K562 (cell line): ENCODE data around the gene SLC4A4. TPM values are rescaled to one million over a fixed set of nuclear protein-coding genes. Genes with fewer than 3 reads are reported as not detected.

Experiments used
- ATAC-seq: fragments of 200-7000 bp; cut with Tn5 transposase; 3 replicates; pipeline ENCODE4 v1.9.1; 2020; ENCODE audit warnings: moderate library complexity
- BruUV-seq: library from RNA; stranded (reverse); fragments of 400-500 nt; replicated peaks from 2 replicates; lab custom pipeline; 2021; lab: Mats Ljungman, UMichigan
- CTCF ChIA-PET: fragments of 300-600 bp; formaldehyde crosslinking; extraction: SDS; loops from one replicate; lab custom pipeline; 2021; ENCODE audit warnings: low intra/inter-chr PET ratio; lab: Yijun Ruan, JAX
- POLR2A ChIA-PET: fragments of 300-600, 350-650 bp; sonication (Branson Sonifier 250); formaldehyde crosslinking; extraction: SDS; loops from one replicate; lab custom pipeline; 2021; ENCODE audit warnings: antibody characterized with exemption, inconsistent platforms; lab: Yijun Ruan, JAX
- DNase-seq, 4 experiments: peaks; one replicate each; pipeline versions ENCODE4 v3.0.0 to v3.0.0-alpha.2; 2011 to 2018; ENCODE audit warnings: low spot score in 3 of 4, mixed read lengths in 3 of 4; ENCODE audit errors: extremely low read depth in 1 of 4
- FAIRE-seq: peaks from 2 replicates; lab custom pipeline; 2011; peaks lifted over from hg19 to GRCh38; lab: Jason Lieb, UNC
- H2AFZ ChIP-seq: 2 replicates; pipeline ENCODE4 v1.6.0; 2011; ENCODE audit warnings: low read depth, low read length, control low read depth, inconsistent platforms
- H3K27ac ChIP-seq: fragments of 200-600 bp; 3 replicates; pipeline ENCODE4 v1.8.0; 2011; ENCODE audit warnings: low read depth, mild to moderate bottlenecking, control low read depth, inconsistent platforms, low read length, moderate library complexity, mixed read lengths; ENCODE audit errors: extremely low read depth
- H3K27me3 ChIP-seq, 2 experiments: fragments of 300-600 bp in 1 of 2; 2 replicates in 1 of 2; 3 replicates in 1 of 2; pipeline versions ENCODE4 v1.6.0 to v1.8.0; 2011; ENCODE audit warnings: inconsistent platforms in 2 of 2, low read length in 2 of 2, mild to moderate bottlenecking in 1 of 2, mixed read lengths in 1 of 2, moderate library complexity in 1 of 2; ENCODE audit not compliant: control insufficient read depth in 2 of 2, insufficient read depth in 2 of 2
- H3K36me3 ChIP-seq: fragments of 300-600 bp; 3 replicates; pipeline ENCODE4 v1.8.0; 2011; ENCODE audit warnings: mild to moderate bottlenecking, low read length, inconsistent platforms; ENCODE audit not compliant: control insufficient read depth, insufficient read depth
- H3K4me1 ChIP-seq, 2 experiments: fragments of 200-600 bp in 1 of 2; replicated peaks in 1 of 2; 2 replicates in 1 of 2; 3 replicates in 1 of 2; pipeline versions ENCODE4 v1.5.1 to v1.8.0; 2011; ENCODE audit warnings: inconsistent platforms in 2 of 2, low read length in 2 of 2, mild to moderate bottlenecking in 1 of 2, mixed read lengths in 1 of 2, moderate library complexity in 1 of 2; ENCODE audit not compliant: control insufficient read depth in 2 of 2, insufficient read depth in 2 of 2
- H3K4me2 ChIP-seq: 2 replicates; pipeline ENCODE4 v1.6.1; 2011; ENCODE audit warnings: low read length, control low read depth, inconsistent platforms, mixed read lengths; ENCODE audit not compliant: insufficient read depth
- H3K4me3 ChIP-seq: fragments of 200-600 bp; sonication (generic), shearing (Covaris generic); 2 replicates; pipeline ENCODE4 v1.5.1; 2016; ENCODE audit warnings: control low read depth, inconsistent platforms
- H3K79me2 ChIP-seq: fragments of 200-600 bp; 3 replicates; pipeline ENCODE4 v1.8.0; 2011; ENCODE audit warnings: low read length, inconsistent platforms; ENCODE audit not compliant: control insufficient read depth, insufficient read depth
- H3K9ac ChIP-seq, 2 experiments: 2 replicates each; pipeline versions ENCODE4 v1.6.0 to v1.6.1; 2011; ENCODE audit warnings: low read depth in 2 of 2, low read length in 2 of 2, control low read depth in 1 of 2, inconsistent platforms in 1 of 2, mild to moderate bottlenecking in 1 of 2, mixed read lengths in 1 of 2; ENCODE audit not compliant: insufficient read depth in 1 of 2
- H3K9me1 ChIP-seq: one replicate; pipeline ENCODE4 v1.6.0; 2011; ENCODE audit warnings: inconsistent platforms, mild to moderate bottlenecking, low read length, moderate library complexity; ENCODE audit not compliant: control insufficient read depth, insufficient read depth
- H3K9me3 ChIP-seq: replicated peaks from 2 replicates; pipeline ENCODE4 v1.5.1; 2011; ENCODE audit warnings: low read depth, low read length, inconsistent platforms; ENCODE audit not compliant: control insufficient read depth, insufficient read depth
- H4K20me1 ChIP-seq: replicated peaks from 2 replicates; pipeline ENCODE4 v1.6.1; 2011; ENCODE audit warnings: low read length, inconsistent platforms, mixed read lengths; ENCODE audit not compliant: control insufficient read depth, insufficient read depth
- DACH1 ChIP-seq: fragments of 450-650 bp; IDR thresholded peaks from 2 replicates; pipeline ENCODE4 v1.6.1; 2018; ENCODE audit not compliant: partially characterized antibody
- GABPA ChIP-seq: fragments of 200-800 bp; sonication (Bioruptor generic); conservative IDR thresholded peaks from 2 replicates; pipeline ENCODE4 v1.6.1; 2016; ENCODE audit warnings: low read depth, missing genetic modification characterization, missing compliant biosample characterization
- PKNOX1 ChIP-seq: fragments of 450-650 bp; IDR thresholded peaks from 2 replicates; pipeline ENCODE4 v1.6.1; 2016
- ZNF217 ChIP-seq: sonication (generic); formaldehyde crosslinking; IDR thresholded peaks from 2 replicates; pipeline ENCODE4 v1.8.0; 2022; ENCODE audit warnings: mild to moderate bottlenecking, missing genetic modification reagents
- ZNF274 ChIP-seq: IDR thresholded peaks from 2 replicates; pipeline ENCODE4 v1.6.1; 2011; ENCODE audit warnings: low read depth, mild to moderate bottlenecking, low read length, moderate library complexity, borderline replicate concordance
- WGBS: fragments of 100-300 bp; shearing (Covaris generic); methylation state at CpG from one replicate; pipeline ENCODE4 v1.1.6; 2016; ENCODE audit warnings: low coverage, mixed read lengths; ENCODE audit not compliant: insufficient coverage; ENCODE audit errors: missing lambda C conversion rate; 5-methylcytosine and 5-hydroxymethylcytosine counted together
- in situ Hi-C: fragments of 300-500 bp; cut with MboI; formaldehyde crosslinking; loops from 4 replicates; pipeline ENCODE4 v1.15.0; 2018; ENCODE audit warnings: inconsistent platforms, mixed read lengths
- intact Hi-C: fragments of 100-400 bp; cut with micrococcal nuclease; formaldehyde crosslinking; loops from 2 replicates; pipeline ENCODE4 v1.14.2; 2022
- polyA plus RNA-seq, 8 experiments: library from polyadenylated mRNA; depleted of rRNA in 4 of 8; stranded (reverse) in 5 of 8; unstranded in 3 of 8; fragments of >200 nt; fragmentation: Nextera tagmentation in 2 of 8; fragmentation: Illumina TruSeq in 1 of 8; extraction: Ambion mirVana in 2 of 8; extraction: Trizol in 1 of 8; gene quantifications; 2 replicates each; pipeline versions ENCODE4 v1.2.1 to v1.2.3, GENCODE V29; 2011 to 2014; ENCODE audit warnings: inconsistent platforms in 1 of 8, missing spikeins in 1 of 8
- total RNA-seq, 7 experiments: library from RNA; depleted of rRNA in 6 of 7; stranded (reverse); fragments of >200 nt in 6 of 7; fragmentation: Illumina TruSeq in 2 of 7; extraction: Trizol in 2 of 7; gene quantifications; 2 replicates each; pipeline versions ENCODE4 v1.2.1 to v1.2.3, GENCODE V29; 2011 to 2021; ENCODE audit warnings: low replicate concordance in 1 of 7

Gene SLC4A4
- total and polyA plus RNA-seq, 9 of the 15 experiments (the other 6 are each of a cell fraction or from before 2014, with no cell fraction given), result 0.01 to 0.18 (median 0.07) TPM; not detected in 2

DNA sequence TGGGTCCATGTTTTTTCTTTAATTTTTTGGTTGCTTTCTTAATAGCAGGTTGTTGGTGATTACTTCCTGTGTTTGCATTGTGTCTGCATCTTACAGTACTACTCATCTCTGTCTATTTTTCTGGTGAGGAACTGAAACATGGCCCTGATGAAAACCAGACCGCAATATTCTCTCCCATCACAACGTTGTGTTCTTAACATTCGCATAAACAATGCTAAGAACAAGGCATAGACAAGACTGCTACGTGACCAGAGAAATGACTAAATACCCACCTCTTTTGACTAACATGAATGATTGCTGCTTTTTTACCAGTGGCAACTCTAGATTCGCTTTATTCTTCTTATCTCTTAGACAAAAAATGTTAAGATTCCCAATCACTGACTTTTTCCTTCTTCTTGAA is 266.0 kb downstream of the SLC4A4 start:
- BruUV-seq, result no TSS peak
- POLR2A ChIA-PET, result interaction anchor here (0.6 to 0.7 kb wide), 2 partner anchors 15 to 199 kb away, joined by 3 to 4 read pairs; no protein-coding TSS in a partner anchor
- Histone ChIP-seq H2AFZ (no peak overlapping the region), H3K27ac (no peak overlapping the region), H3K4me3 (no peak overlapping the region), H3K9me3 (no peaks in the 10 kb centered on the region), H3K4me2 (no peak overlapping the region), H3K9ac (no peak overlapping the region), H4K20me1 (no peaks in the 10 kb centered on the region), H3K27me3 (no peaks in the 10 kb centered on the region), H3K9me1 (no peaks in the 10 kb centered on the region), H3K4me1 (no peaks in the 10 kb centered on the region), H3K79me2 (no peaks in the 10 kb centered on the region), H3K36me3 (no peaks in the 10 kb centered on the region)
- FAIRE-seq (no peak), ATAC-seq (no peak), DNase-seq (no peak)
- in situ Hi-C loops (no loop called here), intact Hi-C loops (no loop called here)
- TF ChIP-seq ZNF217 (CRISPR knock-in tag) (no peak), DACH1 (no peak), GABPA (tag) (no peak)
- WGBS, result 1% methylated on average over 5 of the region's 5 CpGs
- CTCF ChIA-PET, result no interaction called here

DNA sequence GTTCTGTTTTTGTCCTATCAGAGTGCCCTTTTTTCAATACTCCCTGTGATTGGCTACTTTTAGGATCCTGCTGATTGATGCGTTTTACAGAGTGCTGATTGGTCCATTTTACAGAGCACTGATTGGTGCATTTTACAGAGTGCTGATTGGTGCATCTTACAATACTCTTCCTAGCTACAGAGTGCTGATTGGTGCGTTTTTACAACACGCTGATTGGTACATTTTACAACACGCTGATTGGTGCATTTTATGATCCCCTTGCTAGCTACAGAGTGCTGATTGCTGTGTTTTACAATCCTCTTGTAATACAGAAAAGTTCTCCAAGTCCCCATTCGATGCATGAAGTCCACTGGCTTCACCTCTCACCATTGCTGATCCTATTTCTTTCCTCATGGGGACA is 268.3 kb downstream of the SLC4A4 start:
- no peaks in the 10 kb centered on the region for H3K4me1 ChIP-seq
- no peak overlapping the region for H3K9ac ChIP-seq
- H3K36me3 ChIP-seq, result no peaks in the 10 kb centered on the region
- TF ChIP-seq PKNOX1 (peak; percentile 20; the same call in 1 of the 2 replicates), ZNF274 (no peak)
- intact Hi-C loops (no loop called here), in situ Hi-C loops (no loop called here)
- no peak for DNase-seq
- no peak overlapping the region for H3K4me2 ChIP-seq
- POLR2A ChIA-PET, result no interaction called here
- no peak for ATAC-seq
- no peak for FAIRE-seq
- H2AFZ ChIP-seq, result no peak overlapping the region
- BruUV-seq, result no TSS peak
- 0% methylated on average over 5 of the region's 5 CpGs for WGBS
- no peaks in the 10 kb centered on the region for H3K27me3 ChIP-seq
- H3K79me2 ChIP-seq, result no peaks in the 10 kb centered on the region
- CTCF ChIA-PET, result no interaction called here
- no peaks in the 10 kb centered on the region for H3K9me1 ChIP-seq
- no peaks in the 10 kb centered on the region for H3K9me3 ChIP-seq
- H3K27ac ChIP-seq, result no peak overlapping the region
- H3K4me3 ChIP-seq, result no peak overlapping the region
- no peaks in the 10 kb centered on the region for H4K20me1 ChIP-seq
